Mucosa of descending colon (tissue), 3 donors: ENCODE measurements around the gene RASAL3. TPM values are rescaled to one million over a fixed set of nuclear protein-coding genes. Genes with fewer than 3 reads are reported as not detected.

Source experiments
- ATAC-seq: fragments of 200-7000 bp; cut with Tn5 transposase; one replicate; pipeline ENCODE4 v1.9.1; 2020; ENCODE audit warnings: mild to moderate bottlenecking, moderate library complexity
- DNase-seq, 3 donors: peaks; one replicate each; pipeline ENCODE4 v3.0.0-alpha.2; 2020
- H3K36me3 ChIP-seq: fragments of 200-600 bp; one replicate; pipeline ENCODE4 v1.8.0; 2021; ENCODE audit warnings: low read depth, mild to moderate bottlenecking
- H3K4me1 ChIP-seq: fragments of 200-600 bp; one replicate; pipeline ENCODE4 v1.8.0; 2021; ENCODE audit warnings: low read depth, mild to moderate bottlenecking
- H3K4me3 ChIP-seq: fragments of 200-600 bp; one replicate; pipeline ENCODE4 v1.8.0; 2021; ENCODE audit warnings: mild to moderate bottlenecking
- H3K9me3 ChIP-seq: fragments of 200-600 bp; one replicate; pipeline ENCODE4 v1.8.0; 2021; ENCODE audit warnings: mild to moderate bottlenecking
- intact Hi-C, 2 donors: fragments of 100-400 bp; cut with DNase I in 1 of 2; cut with micrococcal nuclease in 1 of 2; formaldehyde crosslinking; loops; one replicate each; pipeline versions ENCODE4 v1.11.0 to v1.11.1; 2022; cut with DNase I, micrococcal nuclease
- total RNA-seq, 3 donors: library from RNA; stranded (reverse); fragmentation: NEBNext Ultra II Directional in 2 of 3; extraction: Animal tissue kit (Norgen Biotek cat#: 25700) in 2 of 3; gene quantifications; one replicate each; pipeline versions ENCODE4 v1.2.1 to v1.2.4, GENCODE V29; 2021 to 2023
- TF ChIP-seq, protein P1 (sequence below): fragments of 200-600 bp; IDR thresholded peaks from one replicate; pipeline ENCODE4 v1.8.0; 2022; ENCODE audit warnings: antibody characterized with exemption, mild to moderate bottlenecking
- donor health status: DM: no; HTN: no; CAD: no; lungs with moderate emphysema.
- donor health status: DM: no; HTN: no; CAD: no.
- donor health status: DM: no; HTN: yes; CAD: no.

The RASAL3 gene
- total RNA-seq, 3 donors from 2014 or later = 4.0 to 5.2 (median 5.1) TPM

DNA sequence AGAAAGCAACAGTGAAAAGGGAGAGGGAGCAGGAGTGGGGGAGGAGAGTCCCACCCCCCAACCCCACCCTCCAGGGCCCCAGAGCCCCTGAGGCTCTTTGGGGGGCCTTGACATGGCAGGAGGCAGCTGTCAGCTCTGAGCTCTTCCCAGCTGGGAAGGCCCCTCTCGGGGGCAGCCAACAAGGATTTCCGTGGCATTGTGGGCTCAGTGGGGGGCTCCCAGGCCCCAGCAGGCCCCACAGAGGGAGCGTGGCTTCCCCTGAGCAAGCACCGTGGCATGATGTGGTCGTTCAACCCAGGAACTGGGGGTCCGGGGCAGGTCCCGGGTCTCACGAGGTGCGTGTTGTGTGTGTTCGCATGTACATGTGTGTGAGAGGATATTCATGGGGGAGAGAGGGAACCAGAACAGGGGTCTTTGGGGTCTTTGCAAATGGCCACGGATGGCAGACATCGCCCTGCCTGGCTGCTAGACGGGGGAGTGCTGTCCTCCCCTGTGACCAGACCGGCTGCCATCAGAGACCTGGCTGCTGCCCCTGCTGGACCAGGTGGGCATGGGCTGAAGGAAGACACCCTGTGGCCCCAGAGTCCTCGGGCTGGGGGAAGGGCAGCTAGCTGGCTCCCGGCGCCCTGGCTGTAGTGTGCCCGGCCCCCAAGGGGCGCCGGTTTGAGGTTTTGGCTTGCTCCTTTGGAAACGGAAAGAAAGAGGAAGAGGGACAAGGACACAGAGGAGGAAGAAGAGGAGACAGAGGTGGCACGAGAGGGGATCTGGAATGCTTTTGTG is 41.9 kb downstream of the RASAL3 start:
- intact Hi-C loops = no loop called here
- TF ChIP-seq, protein P1, sequence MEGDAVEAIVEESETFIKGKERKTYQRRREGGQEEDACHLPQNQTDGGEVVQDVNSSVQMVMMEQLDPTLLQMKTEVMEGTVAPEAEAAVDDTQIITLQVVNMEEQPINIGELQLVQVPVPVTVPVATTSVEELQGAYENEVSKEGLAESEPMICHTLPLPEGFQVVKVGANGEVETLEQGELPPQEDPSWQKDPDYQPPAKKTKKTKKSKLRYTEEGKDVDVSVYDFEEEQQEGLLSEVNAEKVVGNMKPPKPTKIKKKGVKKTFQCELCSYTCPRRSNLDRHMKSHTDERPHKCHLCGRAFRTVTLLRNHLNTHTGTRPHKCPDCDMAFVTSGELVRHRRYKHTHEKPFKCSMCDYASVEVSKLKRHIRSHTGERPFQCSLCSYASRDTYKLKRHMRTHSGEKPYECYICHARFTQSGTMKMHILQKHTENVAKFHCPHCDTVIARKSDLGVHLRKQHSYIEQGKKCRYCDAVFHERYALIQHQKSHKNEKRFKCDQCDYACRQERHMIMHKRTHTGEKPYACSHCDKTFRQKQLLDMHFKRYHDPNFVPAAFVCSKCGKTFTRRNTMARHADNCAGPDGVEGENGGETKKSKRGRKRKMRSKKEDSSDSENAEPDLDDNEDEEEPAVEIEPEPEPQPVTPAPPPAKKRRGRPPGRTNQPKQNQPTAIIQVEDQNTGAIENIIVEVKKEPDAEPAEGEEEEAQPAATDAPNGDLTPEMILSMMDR = no peak
- Histone ChIP-seq H3K4me1 (peaks cover 7% of the 10 kb centered on the region), H3K36me3 (no peaks in the 10 kb centered on the region), H3K4me3 (no peak overlapping the region), H3K9me3 (peaks cover 3% of the 10 kb centered on the region)
- ATAC-seq (no peak), DNase-seq (no peak)

DNA sequence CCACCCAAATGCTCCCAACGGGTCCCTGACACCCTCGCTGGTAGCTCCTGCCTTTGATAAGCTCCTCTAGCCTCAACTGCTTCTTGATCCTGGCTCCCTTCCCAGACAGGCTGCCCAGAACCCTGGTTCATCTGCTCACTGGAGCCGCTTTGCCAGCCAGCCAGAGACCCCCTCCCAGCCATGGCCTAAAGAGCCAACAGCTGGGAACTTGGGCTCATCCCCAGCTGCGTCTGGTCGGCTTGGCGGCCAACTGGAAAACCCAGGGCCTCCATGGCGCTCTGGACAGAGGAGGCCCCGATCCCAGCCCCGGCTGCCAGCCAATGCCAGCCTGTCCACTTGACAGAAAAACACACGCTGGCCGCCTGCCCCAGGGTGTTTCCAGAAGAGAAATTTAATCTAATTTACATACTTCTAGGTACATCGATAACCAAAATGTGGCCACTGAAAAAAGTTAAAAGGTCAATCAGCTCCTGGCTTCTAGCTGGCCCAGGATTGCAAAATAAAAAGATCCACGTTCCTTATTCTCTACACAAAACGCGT is 42.6 kb downstream of the RASAL3 start:
- TF ChIP-seq, protein P1 = no peak
- Histone ChIP-seq H3K9me3 (peaks cover 3% of the 10 kb centered on the region), H3K4me1 (peaks cover 14% of the 10 kb centered on the region), H3K36me3 (no peaks in the 10 kb centered on the region), H3K4me3 (no peak overlapping the region)
- intact Hi-C loops = no loop called here
- ATAC-seq (no peak), DNase-seq (no peak)

DNA sequence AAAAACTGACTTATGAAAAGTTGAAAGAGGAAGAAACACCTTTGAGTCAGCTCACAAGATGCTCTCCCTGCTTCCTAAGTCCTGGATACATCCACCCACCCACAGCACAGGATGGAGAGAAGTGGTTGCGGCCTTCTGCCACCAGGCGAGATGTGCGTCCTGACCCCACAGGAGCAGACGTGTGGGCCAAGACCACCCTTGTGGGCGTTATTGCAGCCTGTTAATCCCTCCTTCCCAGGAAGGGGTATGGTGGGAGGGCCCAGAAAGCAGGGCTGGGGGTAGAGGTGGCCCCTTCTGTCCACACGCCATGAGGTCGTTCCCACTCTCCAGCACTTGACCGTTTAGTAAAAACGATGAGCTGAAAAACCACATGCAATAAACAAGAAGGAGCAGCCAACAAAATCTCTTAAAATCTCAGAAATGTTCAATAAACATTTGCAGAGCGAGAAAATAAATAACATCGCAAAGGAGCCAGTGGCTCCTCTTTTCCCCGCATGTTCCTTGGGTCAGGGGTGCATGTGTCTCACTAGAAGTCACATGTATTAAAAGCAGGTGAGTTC is 43.1 kb downstream of the RASAL3 start:
- H3K36me3 ChIP-seq = no peaks in the 10 kb centered on the region
- DNase-seq = no peak
- ATAC-seq = no peak
- H3K4me3 ChIP-seq = no peak overlapping the region
- peaks cover 3% of the 10 kb centered on the region for H3K9me3 ChIP-seq
- TF ChIP-seq, protein P1 = no peak
- peaks cover 16% of the 10 kb centered on the region for H3K4me1 ChIP-seq
- intact Hi-C loops = no loop called here

DNA sequence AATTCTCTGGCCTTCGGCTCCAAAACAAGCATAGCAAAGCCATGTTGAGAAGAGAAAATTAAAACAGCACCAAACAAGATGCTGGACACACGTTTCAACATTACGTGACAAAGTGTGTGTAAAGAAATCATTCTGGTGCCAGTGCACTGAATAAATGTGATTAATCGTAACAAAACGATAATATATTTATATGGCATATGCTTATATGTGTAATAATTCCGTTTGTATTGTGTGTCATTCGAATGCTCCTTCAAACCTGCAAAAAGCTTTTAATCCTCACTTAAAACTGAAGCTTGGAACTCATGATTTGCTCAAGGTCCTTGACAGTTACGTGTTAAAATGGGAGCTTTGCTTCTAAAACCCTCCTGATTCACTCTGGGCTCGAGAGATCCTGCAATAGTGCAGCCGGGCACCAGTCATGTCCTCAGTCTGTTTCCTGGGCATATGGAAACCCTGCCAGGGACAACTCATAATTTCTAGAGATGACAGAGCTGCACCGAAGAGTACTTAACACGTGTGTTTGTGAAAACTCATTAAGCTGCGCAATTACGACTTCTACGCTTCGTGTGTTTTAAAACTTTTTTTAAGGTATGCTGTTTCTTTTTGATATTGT is 44.8 kb downstream of the RASAL3 start:
- peaks cover 3% of the 10 kb centered on the region for H3K9me3 ChIP-seq
- DNase-seq (no peak), ATAC-seq (no peak)
- peaks cover 16% of the 10 kb centered on the region for H3K4me1 ChIP-seq
- H3K36me3 ChIP-seq = no peaks in the 10 kb centered on the region
- peak overlapping the region; percentile 98 for H3K4me3 ChIP-seq
- TF ChIP-seq, protein P1 = no peak
- intact Hi-C loops = loop anchor here in 1 of 2 donors (10.0 kb wide), 1 partner anchor 165 kb away; no protein-coding TSS in a partner anchor

GRCh38 chr19:15418579-15419412 is 45.5 kb downstream of the RASAL3 start, which contains the start of gene AKAP8L:
Gene AKAP8L, minus strand, starts transcription at chr19:15418988. Its CDS starts 65 bp downstream, at chr19:15418923.
- intact Hi-C loops = loop anchor here in 1 of 2 donors (10.0 kb wide), 1 partner anchor 164 kb away; no protein-coding TSS in a partner anchor
- Histone ChIP-seq H3K36me3 (no peaks in the 10 kb centered on the region), H3K4me1 (peaks cover 16% of the 10 kb centered on the region), H3K4me3 (peak within 1 kb of the TSS; percentile 98), H3K9me3 (peaks cover 3% of the 10 kb centered on the region)
- DNase-seq (peak; percentile 97 to 100 (median 98)), ATAC-seq (peak; percentile 96)
- TF ChIP-seq, protein P1 = peak; percentile 70
